NCI-H1092 treated with DMSO at 0.1 percent for 48 hours (cell line): Measurements from ENCODE around the gene ANKS6.

Experiments
- DNase-seq: peaks from one replicate; lab custom pipeline; 2025; lab: John Stamatoyannopoulos, UW

ANKS6 gene

GRCh38 chr9:98815391-98815951, 19.1 kb upstream of the ANKS6 start:
- DNase-seq = no peak

- DNase-seq = no peak
Measured at GRCh38 chr9:98811051-98811650, 14.8 kb upstream of the ANKS6 start.

DNA sequence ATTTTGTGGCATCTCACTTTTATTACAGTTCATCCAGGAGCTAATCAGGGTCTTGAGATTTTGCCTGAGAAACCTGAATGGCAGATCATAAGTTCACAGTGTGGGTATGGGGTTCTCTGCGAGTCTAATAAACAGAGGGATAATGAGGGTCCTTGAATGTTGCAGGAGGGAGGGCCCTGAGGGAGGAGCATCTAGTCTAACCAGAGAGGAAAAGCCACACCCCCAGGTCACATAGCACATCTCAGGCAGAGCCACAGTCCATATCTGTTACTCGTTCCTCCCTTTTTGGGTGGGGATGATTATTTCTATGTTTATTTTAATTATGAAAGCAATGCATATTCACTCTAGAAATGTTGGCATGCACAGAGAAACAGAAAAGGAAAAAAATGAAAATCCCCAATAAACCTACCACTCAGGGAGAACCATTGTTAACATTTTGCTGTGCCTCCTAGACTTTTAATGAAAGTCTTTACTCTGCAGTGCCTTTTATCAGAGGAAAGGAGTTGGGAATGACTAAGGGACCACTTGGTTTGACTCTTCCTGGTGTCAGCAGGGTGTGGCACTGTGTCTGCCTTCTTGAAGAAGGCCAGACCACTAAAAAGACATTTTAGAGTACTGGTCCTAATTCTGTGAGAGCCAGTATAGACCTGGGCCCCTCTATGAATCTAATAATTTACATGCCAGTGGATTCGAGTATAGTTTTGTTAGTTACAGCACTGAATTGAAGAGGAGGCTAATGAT, 13.9 kb upstream of the ANKS6 start:
- no peak for DNase-seq

GRCh38 chr9:98809311-98810101, 13.2 kb upstream of the ANKS6 start:
- no peak for DNase-seq

GRCh38 chr9:98808875-98809274, 12.5 kb upstream of the ANKS6 start:
- DNase-seq = no peak

GRCh38 chr9:98808411-98808815, 12.1 kb upstream of the ANKS6 start:
- peak; percentile 18 for DNase-seq

DNA sequence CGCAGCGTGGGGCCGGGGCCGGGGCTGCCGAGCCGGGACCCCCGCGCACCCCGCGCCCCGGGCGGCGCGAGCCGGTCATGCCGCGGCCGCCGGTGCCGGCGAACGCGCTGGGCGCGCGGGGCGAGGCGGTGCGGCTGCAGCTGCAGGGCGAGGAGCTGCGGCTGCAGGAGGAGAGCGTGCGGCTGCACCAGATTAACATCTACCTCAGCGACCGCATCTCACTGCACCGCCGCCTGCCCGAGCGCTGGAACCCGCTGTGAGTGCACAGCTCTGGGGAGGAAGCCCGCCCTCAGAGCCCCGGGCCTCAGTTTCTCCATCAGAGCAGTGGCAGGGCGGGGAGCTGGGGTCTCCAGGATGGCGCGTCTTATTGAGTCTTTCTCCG, 11.4 kb upstream of the ANKS6 start:
- DNase-seq = no peak

- peak; percentile 35 for DNase-seq
Measured at GRCh38 chr9:98807070-98807813, 10.9 kb upstream of the ANKS6 start, which contains the start of gene GALNT12. Gene GALNT12, plus strand, starts transcription at chr9:98807670. Its CDS starts 29 bp downstream, at chr9:98807699.

DNA sequence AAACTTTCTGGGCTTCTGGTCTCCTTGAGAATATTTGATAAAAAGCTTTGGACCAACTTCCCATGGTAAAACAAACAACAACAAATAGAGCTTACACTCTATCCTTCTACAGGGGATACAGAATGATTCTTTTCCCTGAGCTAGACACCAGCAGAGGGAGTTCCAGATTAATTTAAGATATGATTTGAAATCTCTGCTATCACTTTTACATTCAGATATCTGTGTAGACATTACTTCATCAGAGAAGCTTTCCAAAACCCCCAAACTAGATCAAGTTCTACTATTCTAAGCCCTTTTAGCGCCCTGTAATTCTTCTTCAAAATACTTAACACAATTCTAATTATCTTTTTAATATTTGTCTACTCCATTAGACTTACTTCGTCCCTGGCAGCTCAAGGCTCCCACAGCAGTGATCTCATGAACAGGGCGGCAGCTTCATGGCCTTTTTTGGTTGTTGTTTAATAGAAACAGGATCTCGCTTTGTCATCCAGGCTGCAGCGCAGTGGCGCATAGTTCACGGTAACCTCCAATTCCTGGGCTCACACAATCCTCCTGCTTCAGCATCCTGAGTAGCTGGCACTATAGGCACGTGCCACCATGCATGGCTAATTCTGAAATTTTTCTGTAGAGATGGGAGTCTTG, 10.2 kb upstream of the ANKS6 start:
- DNase-seq = peak; percentile 23

DNA sequence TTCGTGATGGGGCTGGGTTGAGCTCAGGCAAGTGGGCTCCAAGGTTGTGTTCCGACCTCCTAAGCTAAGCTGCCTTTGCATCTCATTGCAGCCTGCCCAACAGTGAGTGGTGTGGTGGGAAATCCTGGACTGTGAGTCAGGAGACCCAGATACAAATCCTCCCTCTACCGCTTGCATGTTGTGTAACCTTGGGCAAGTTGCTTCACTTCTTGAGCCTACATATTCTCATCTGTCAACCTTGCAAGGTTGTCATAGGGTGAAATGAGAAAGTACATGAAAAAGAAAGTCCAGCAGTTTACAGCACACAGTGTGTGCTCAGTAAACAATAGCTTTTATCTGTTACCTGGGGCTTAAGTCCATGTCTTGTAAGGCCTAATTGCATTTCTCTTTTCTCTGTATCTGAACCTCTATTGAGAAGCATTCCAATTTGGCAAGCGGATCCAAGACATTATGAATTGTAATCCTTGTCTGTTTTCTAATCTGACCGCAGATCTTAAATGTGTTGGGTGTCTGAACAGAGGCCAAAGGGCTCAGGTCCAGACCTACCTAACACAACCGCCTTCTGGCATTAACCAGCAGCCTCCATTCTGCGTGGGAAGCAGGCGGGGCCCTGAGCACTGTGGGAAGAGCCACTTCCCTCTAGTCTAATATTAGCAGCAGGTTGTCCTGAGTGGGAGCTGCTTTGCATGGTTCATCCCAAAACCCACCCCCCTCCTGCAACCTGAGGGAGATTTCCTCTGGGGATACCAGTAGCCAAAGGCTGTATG, 9.3 kb upstream of the ANKS6 start:
- no peak for DNase-seq

DNA sequence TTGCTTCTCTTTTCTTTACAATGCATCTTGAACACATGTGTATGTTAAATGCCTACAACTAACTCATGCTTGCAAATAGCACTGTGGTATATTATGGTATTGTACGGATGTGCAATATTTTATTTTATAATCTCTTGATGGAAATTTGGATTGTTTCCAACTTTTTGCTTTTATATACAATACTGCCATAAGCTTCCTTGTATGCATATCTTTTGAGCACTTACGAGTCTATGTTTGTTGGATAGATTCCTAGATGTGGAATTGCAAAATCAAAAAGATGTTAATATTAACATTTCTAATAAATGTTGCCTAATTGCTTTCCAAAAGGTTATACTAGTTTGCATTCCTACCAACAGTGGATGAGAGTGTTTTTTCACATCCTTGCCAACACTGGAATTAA, 7.7 kb upstream of the ANKS6 start:
- no peak for DNase-seq

DNA sequence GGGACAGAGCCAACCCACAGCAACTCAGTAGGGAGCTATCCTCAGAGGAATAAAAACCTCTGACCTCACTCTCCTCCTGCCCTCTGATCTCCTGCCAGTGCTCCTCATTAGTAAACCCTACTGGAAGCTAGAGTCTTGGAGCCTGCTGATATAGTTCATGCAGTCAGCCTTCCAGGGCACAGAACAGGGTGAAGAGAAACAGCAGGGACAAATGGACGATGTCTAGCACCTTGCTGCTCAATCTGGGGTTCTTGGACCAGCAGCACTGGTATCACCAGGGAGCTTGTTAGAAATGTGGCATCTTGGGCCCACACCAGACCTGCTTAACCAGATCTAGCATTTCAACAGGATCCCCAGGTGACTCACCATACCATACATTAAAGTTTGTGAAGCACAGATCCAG, 5.6 kb upstream of the ANKS6 start:
- DNase-seq = no peak

DNA sequence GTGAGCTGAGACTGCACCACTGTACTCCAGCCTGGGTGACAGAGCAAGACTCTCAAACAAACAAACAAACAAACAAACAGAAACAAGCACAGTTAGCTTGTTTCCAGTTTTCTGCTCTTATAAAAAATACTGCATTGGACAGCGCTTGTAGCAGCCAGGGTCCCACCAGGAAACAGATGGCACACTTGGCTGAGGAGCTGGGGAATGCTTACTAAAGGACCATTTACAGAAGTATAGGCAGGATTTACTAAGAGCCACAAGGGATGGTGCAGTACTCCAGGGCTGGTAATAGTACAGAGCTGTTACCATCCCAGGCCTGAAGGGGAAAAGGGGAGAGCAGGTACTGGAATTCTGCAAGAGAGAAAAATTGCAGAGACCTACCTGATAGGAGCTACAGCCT, 5.2 kb upstream of the ANKS6 start:
- DNase-seq = no peak

- no peak for DNase-seq
Measured at GRCh38 chr9:98798254-98798653, 1.9 kb upstream of the ANKS6 start.

DNA sequence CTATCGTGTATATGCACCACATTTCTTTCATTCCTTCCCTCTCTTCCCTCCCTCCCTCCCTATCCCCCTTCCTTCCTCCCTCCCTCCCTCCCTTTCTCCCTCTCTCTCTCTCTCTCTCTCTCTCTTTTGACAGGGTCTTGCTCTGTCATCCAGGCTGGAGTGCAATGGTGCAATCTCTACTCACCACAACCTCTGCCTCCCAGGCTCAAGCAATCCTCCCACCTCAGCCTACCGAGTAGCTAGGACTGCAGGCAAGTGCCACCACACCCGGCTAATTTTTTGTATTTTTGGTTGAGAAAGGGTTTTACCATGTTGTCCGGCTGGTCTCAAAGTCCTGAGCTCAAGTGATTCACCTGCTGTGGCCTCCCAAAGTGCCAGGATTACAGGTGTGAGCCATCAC, 1.1 kb upstream of the ANKS6 start:
- no peak for DNase-seq

GRCh38 chr9:98795970-98796363, 388 bp downstream of the ANKS6 start:
- no peak for DNase-seq

GRCh38 chr9:98795295-98795955, 930 bp downstream of the ANKS6 start:
- DNase-seq = no peak

- DNase-seq = no peak
Measured at GRCh38 chr9:98794802-98795201, 1.6 kb downstream of the ANKS6 start.

DNA sequence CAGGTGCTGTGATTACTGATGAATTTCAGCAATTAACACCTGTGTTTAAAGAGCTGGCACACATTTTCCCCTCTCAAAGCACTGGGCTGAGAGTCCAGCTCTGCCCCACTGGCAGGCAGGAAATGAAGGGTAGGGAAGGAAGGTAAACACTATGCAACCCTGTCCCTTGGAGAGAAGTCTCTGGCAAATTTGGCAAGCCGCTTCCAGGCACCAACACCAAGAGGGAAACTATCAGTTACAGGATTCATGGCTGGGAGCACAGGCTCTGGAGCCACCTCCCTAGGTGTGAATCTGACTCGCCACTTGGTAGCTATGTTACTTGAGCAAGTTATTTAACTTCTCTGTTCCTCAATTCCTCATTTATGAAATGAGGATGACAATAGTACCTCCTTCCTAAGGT, 3.3 kb downstream of the ANKS6 start:
- DNase-seq = no peak
